Measurements from ENCODE around the gene HYKK.

GRCh38 chr15:78573416-78573815 is 66.0 kb downstream of the HYKK start:
- no peak for TF ChIP-seq CTCF (IDR thresholded peaks at IDR 0.05)
- TF ChIP-seq POLR2AphosphoS5 (IDR thresholded peaks at IDR 0.05) = no peak

Measured in prostate gland (tissue), 2 donors.